Mesenchymal stem cell (in vitro differentiated cells and primary cell): ENCODE results near the gene PRKAR2B.

Experiments
- DNase-seq: peaks from one replicate; pipeline ENCODE4 v3.0.0-alpha.2; 2013
- H2AFZ ChIP-seq: one replicate; pipeline ENCODE4 v1.6.1; 2013; ENCODE audit warnings: low read depth, mild to moderate bottlenecking, control low read depth, inconsistent platforms, low read length, moderate library complexity
- H2AK5ac ChIP-seq: 2 replicates; pipeline ENCODE4 v1.6.1; 2013; ENCODE audit warnings: low read length, moderate library complexity, mild to moderate bottlenecking, inconsistent platforms; ENCODE audit not compliant: severe bottlenecking
- H2BK120ac ChIP-seq: one replicate; pipeline ENCODE4 v1.6.1; 2013; ENCODE audit warnings: low read depth, mild to moderate bottlenecking, inconsistent platforms, low read length, moderate library complexity
- H2BK12ac ChIP-seq, 2 experiments: one replicate each; pipeline ENCODE4 v1.6.1; 2013; ENCODE audit warnings: inconsistent platforms in 2 of 2, low read length in 2 of 2, mild to moderate bottlenecking in 2 of 2, moderate library complexity in 2 of 2, control low read depth in 1 of 2
- H2BK15ac ChIP-seq: one replicate; pipeline ENCODE4 v1.6.1; 2013; ENCODE audit warnings: mild to moderate bottlenecking, low read depth, inconsistent platforms; ENCODE audit not compliant: poor library complexity, severe bottlenecking
- H2BK5ac ChIP-seq: 2 replicates; pipeline ENCODE4 v1.6.1; 2013; ENCODE audit warnings: low read depth, mild to moderate bottlenecking, low read length, control low read depth, inconsistent platforms; ENCODE audit not compliant: poor library complexity, severe bottlenecking
- H3K14ac ChIP-seq, 2 experiments: one replicate each; pipeline ENCODE4 v1.6.1; 2013; ENCODE audit warnings: inconsistent platforms in 2 of 2, low read length in 2 of 2, control low read depth in 1 of 2, mild to moderate bottlenecking in 1 of 2, moderate library complexity in 1 of 2
- H3K18ac ChIP-seq, 2 experiments: one replicate each; pipeline ENCODE4 v1.6.1; 2013; ENCODE audit warnings: inconsistent platforms in 2 of 2, low read length in 2 of 2, control low read depth in 1 of 2, low read depth in 1 of 2, mild to moderate bottlenecking in 1 of 2
- H3K23ac ChIP-seq, 2 experiments: one replicate each; pipeline ENCODE4 v1.6.1; 2013; ENCODE audit warnings: inconsistent platforms in 2 of 2, low read length in 2 of 2, mild to moderate bottlenecking in 2 of 2, moderate library complexity in 2 of 2, control low read depth in 1 of 2
- H3K27ac ChIP-seq: 2 replicates; pipeline ENCODE4 v1.5.1; 2013; ENCODE audit warnings: mild to moderate bottlenecking, moderate library complexity, low read length, control low read depth, inconsistent platforms; ENCODE audit not compliant: poor library complexity, severe bottlenecking
- H3K27me3 ChIP-seq, 2 experiments: 2 replicates each; pipeline versions ENCODE4 v1.6.1 to v1.7.0; 2013; ENCODE audit warnings: low read length in 2 of 2, mild to moderate bottlenecking in 2 of 2, moderate library complexity in 2 of 2, control low read depth in 1 of 2, inconsistent platforms in 1 of 2; ENCODE audit not compliant: control insufficient read depth in 1 of 2, insufficient read depth in 1 of 2
- H3K36me3 ChIP-seq, 2 experiments: 2 replicates each; pipeline versions ENCODE4 v1.6.1 to v1.7.0; 2013; ENCODE audit warnings: low read length in 2 of 2, control low read depth in 1 of 2, inconsistent platforms in 1 of 2, low read depth in 1 of 2, mild to moderate bottlenecking in 1 of 2; ENCODE audit not compliant: insufficient read depth in 2 of 2, control insufficient read depth in 1 of 2
- H3K4ac ChIP-seq, 2 experiments: one replicate each; pipeline ENCODE4 v1.6.1; 2013; ENCODE audit warnings: inconsistent platforms in 2 of 2, low read length in 2 of 2, mild to moderate bottlenecking in 2 of 2, moderate library complexity in 2 of 2, control low read depth in 1 of 2, low read depth in 1 of 2
- H3K4me1 ChIP-seq: 2 replicates; pipeline ENCODE4 v1.6.1; 2013; ENCODE audit warnings: low read depth, low read length, control low read depth; ENCODE audit not compliant: control insufficient read depth, insufficient read depth
- H3K4me2 ChIP-seq: 2 replicates; pipeline ENCODE4 v1.6.1; 2013; ENCODE audit warnings: low read length, mild to moderate bottlenecking, inconsistent platforms; ENCODE audit not compliant: poor library complexity, severe bottlenecking
- H3K4me3 ChIP-seq, 2 experiments: 2 replicates each; pipeline versions ENCODE4 v1.5.1 to v1.7.0; 2013; ENCODE audit warnings: low read length in 2 of 2, mild to moderate bottlenecking in 2 of 2, control low read depth in 1 of 2, low read depth in 1 of 2; ENCODE audit not compliant: insufficient read depth in 1 of 2
- H3K79me1 ChIP-seq: replicated peaks from 2 replicates; pipeline ENCODE4 v1.6.1; 2013; ENCODE audit warnings: mild to moderate bottlenecking, control low read depth, low read length, inconsistent platforms; ENCODE audit not compliant: poor library complexity, severe bottlenecking
- H3K9ac ChIP-seq: 2 replicates; pipeline ENCODE4 v1.7.0; 2013; ENCODE audit warnings: mild to moderate bottlenecking, low read length, moderate library complexity
- H3K9me3 ChIP-seq: 2 replicates; pipeline ENCODE4 v1.7.0; 2013; ENCODE audit warnings: mild to moderate bottlenecking, low read length; ENCODE audit not compliant: control insufficient read depth
- H4K8ac ChIP-seq: one replicate; pipeline ENCODE4 v1.6.1; 2013; ENCODE audit warnings: inconsistent platforms, mild to moderate bottlenecking, low read length, moderate library complexity
- H4K91ac ChIP-seq: one replicate; pipeline ENCODE4 v1.6.1; 2013; ENCODE audit warnings: mild to moderate bottlenecking, low read length, inconsistent platforms
- WGBS: methylation state at CpG from one replicate; pipeline ENCODE4 v1.1.7; 2013; ENCODE audit warnings: mixed read lengths; 5-methylcytosine and 5-hydroxymethylcytosine counted together

Gene PRKAR2B

GRCh38 chr7:107206136-107206535 is 161.6 kb downstream of the PRKAR2B start:
- Histone ChIP-seq H3K9me3 (no peaks in the 10 kb centered on the region), H4K91ac (no peak overlapping the region), H3K4me3 (no peak overlapping the region), H3K23ac (no peak overlapping the region), H2BK5ac (no peak overlapping the region), H3K36me3 (peaks cover 19 to 85% of the 10 kb centered on the region in 2 experiments), H2BK15ac (no peak overlapping the region), H3K18ac (no peak overlapping the region), H3K4ac (no peak overlapping the region), H2BK12ac (no peak overlapping the region), H4K8ac (no peak overlapping the region), H3K9ac (no peak overlapping the region), H3K27me3 (no peaks in the 10 kb centered on the region), H3K79me1 (no peaks in the 10 kb centered on the region), H3K4me1 (peaks cover 6% of the 10 kb centered on the region), H2BK120ac (no peak overlapping the region), H3K4me2 (no peak overlapping the region), H2AK5ac (no peak overlapping the region), H3K27ac (no peak overlapping the region), H3K14ac (no peak overlapping the region), H2AFZ (no peak overlapping the region)
- WGBS: no CpG with 5 or more reads among the region's 6 CpGs
- DNase-seq: no peak

- Histone ChIP-seq H2AK5ac (no peak overlapping the region), H3K79me1 (no peaks in the 10 kb centered on the region), H2AFZ (no peak overlapping the region), H3K14ac (no peak overlapping the region), H3K23ac (no peak overlapping the region), H3K4me2 (no peak overlapping the region), H3K4me1 (peaks cover 6% of the 10 kb centered on the region), H2BK15ac (no peak overlapping the region), H3K27me3 (no peaks in the 10 kb centered on the region), H4K91ac (no peak overlapping the region), H3K9ac (no peak overlapping the region), H3K27ac (no peak overlapping the region), H3K9me3 (no peaks in the 10 kb centered on the region), H3K36me3 (peaks cover 18 to 79% of the 10 kb centered on the region in 2 experiments), H3K4ac (no peak overlapping the region), H4K8ac (no peak overlapping the region), H2BK5ac (no peak overlapping the region), H3K18ac (no peak overlapping the region), H2BK120ac (no peak overlapping the region), H2BK12ac (no peak overlapping the region), H3K4me3 (no peak overlapping the region)
- no peak for DNase-seq
- 97% methylated on average over 2 of the region's 3 CpGs for WGBS
Observed at GRCh38 chr7:107206706-107207105, 162.2 kb downstream of the PRKAR2B start.

GRCh38 chr7:107207459-107207858 is 163.0 kb downstream of the PRKAR2B start:
- H4K8ac ChIP-seq: no peak overlapping the region
- no peaks in the 10 kb centered on the region for H3K27me3 ChIP-seq
- no peak overlapping the region for H3K4me3 ChIP-seq
- H3K79me1 ChIP-seq: no peaks in the 10 kb centered on the region
- H2BK120ac ChIP-seq: no peak overlapping the region
- H4K91ac ChIP-seq: no peak overlapping the region
- no peak for DNase-seq
- H3K4me2 ChIP-seq: no peak overlapping the region
- H2BK15ac ChIP-seq: no peak overlapping the region
- peaks cover 15 to 71% of the 10 kb centered on the region in 2 experiments for H3K36me3 ChIP-seq
- peak overlapping the region; percentile 74 for H3K9ac ChIP-seq
- peaks cover 6% of the 10 kb centered on the region for H3K4me1 ChIP-seq
- H2BK5ac ChIP-seq: no peak overlapping the region
- H3K4ac ChIP-seq: no peak overlapping the region
- no peaks in the 10 kb centered on the region for H3K9me3 ChIP-seq
- no peak overlapping the region for H3K18ac ChIP-seq
- H2AK5ac ChIP-seq: no peak overlapping the region
- no peak overlapping the region for H3K23ac ChIP-seq
- H2BK12ac ChIP-seq: no peak overlapping the region
- H3K27ac ChIP-seq: no peak overlapping the region
- 89% methylated on average over 5 of the region's 5 CpGs for WGBS
- H2AFZ ChIP-seq: no peak overlapping the region
- no peak overlapping the region for H3K14ac ChIP-seq

- no peak overlapping the region for H3K4ac ChIP-seq
- H2BK5ac ChIP-seq: no peak overlapping the region
- DNase-seq: no peak
- no peak overlapping the region for H3K14ac ChIP-seq
- no peak overlapping the region for H3K23ac ChIP-seq
- H2AFZ ChIP-seq: no peak overlapping the region
- H3K4me2 ChIP-seq: no peak overlapping the region
- H4K91ac ChIP-seq: no peak overlapping the region
- peak overlapping the region; percentile 54 for H3K27ac ChIP-seq
- no peak overlapping the region for H2BK12ac ChIP-seq
- H3K9ac ChIP-seq: peak overlapping the region; percentile 74
- H4K8ac ChIP-seq: no peak overlapping the region
- peaks cover 6% of the 10 kb centered on the region for H3K4me1 ChIP-seq
- WGBS: 97% methylated on average over 3 of the region's 3 CpGs
- H2BK120ac ChIP-seq: no peak overlapping the region
- H3K4me3 ChIP-seq: no peak overlapping the region
- H3K9me3 ChIP-seq: no peaks in the 10 kb centered on the region
- no peak overlapping the region for H2AK5ac ChIP-seq
- no peak overlapping the region for H3K18ac ChIP-seq
- no peaks in the 10 kb centered on the region for H3K27me3 ChIP-seq
- H3K36me3 ChIP-seq: peaks cover 15 to 65% of the 10 kb centered on the region in 2 experiments
- no peak overlapping the region for H2BK15ac ChIP-seq
- peaks cover 3% of the 10 kb centered on the region for H3K79me1 ChIP-seq
Observed at GRCh38 chr7:107208024-107208521, 163.6 kb downstream of the PRKAR2B start.
